Suprapubic skin (tissue), 3 donors: ENCODE measurements around the gene HELZ2.

Experiments
- POLR2A ChIP-seq, 2 donors: fragments of 450-650 bp; IDR thresholded peaks; one replicate each; pipeline ENCODE4 v1.6.1; 2017; ENCODE audit warnings: antibody characterized with exemption in 2 of 2, mild to moderate bottlenecking in 2 of 2, moderate library complexity in 2 of 2
- TF ChIP-seq, protein P1 (sequence below), 2 donors: fragments of 200-600 bp in 1 of 2; fragments of 450-650 bp in 1 of 2; sonication (generic) in 1 of 2; IDR thresholded peaks; one replicate each; pipeline ENCODE4 v1.5.1; 2016 to 2019; ENCODE audit warnings: antibody characterized with exemption in 2 of 2, mild to moderate bottlenecking in 1 of 2, moderate library complexity in 1 of 2

GRCh38 chr20:63542696-63543095, 31.3 kb downstream of the HELZ2 start:
- TF ChIP-seq, protein P1, sequence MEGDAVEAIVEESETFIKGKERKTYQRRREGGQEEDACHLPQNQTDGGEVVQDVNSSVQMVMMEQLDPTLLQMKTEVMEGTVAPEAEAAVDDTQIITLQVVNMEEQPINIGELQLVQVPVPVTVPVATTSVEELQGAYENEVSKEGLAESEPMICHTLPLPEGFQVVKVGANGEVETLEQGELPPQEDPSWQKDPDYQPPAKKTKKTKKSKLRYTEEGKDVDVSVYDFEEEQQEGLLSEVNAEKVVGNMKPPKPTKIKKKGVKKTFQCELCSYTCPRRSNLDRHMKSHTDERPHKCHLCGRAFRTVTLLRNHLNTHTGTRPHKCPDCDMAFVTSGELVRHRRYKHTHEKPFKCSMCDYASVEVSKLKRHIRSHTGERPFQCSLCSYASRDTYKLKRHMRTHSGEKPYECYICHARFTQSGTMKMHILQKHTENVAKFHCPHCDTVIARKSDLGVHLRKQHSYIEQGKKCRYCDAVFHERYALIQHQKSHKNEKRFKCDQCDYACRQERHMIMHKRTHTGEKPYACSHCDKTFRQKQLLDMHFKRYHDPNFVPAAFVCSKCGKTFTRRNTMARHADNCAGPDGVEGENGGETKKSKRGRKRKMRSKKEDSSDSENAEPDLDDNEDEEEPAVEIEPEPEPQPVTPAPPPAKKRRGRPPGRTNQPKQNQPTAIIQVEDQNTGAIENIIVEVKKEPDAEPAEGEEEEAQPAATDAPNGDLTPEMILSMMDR (IDR thresholded peaks at IDR 0.05), result no peak
- TF ChIP-seq POLR2A (IDR thresholded peaks at IDR 0.05), result no peak
